ENCODE measurements around the gene ATP6V0C. TPM values are rescaled to one million over a fixed set of nuclear protein-coding genes. Genes with fewer than 3 reads are reported as not detected.

Gene ATP6V0C
- total RNA-seq, 1 experiment from 2014 or later, result 249 TPM

GRCh38 chr16:2523801-2524231 lies 10.1 kb downstream of the ATP6V0C start:
- no TSS peak for BruUV-seq (replicated peaks)
- H3K36me3 ChIP-seq (ENCODE audit: low read depth), result no peaks in the 10 kb centered on the region; the same call in 1 of the 2 replicates
- no peaks in the 10 kb centered on the region for H3K27me3 ChIP-seq (ENCODE audit: insufficient read depth, low read depth)
- CTCF ChIA-PET, result no interaction called here
- no peak for TF ChIP-seq EZH2 (IDR thresholded peaks at IDR 0.05; ENCODE audit: low read depth)
- no peak for TF ChIP-seq CTCF (conservative IDR thresholded peaks at IDR 0.05)
- H2AFZ ChIP-seq, result no peak overlapping the region
- peaks cover 28% of the 10 kb centered on the region for H3K79me2 ChIP-seq (ENCODE audit: low read depth)
- H3K4me2 ChIP-seq, result no peak overlapping the region
- peaks cover 10% of the 10 kb centered on the region for H4K20me1 ChIP-seq (ENCODE audit: insufficient read depth)
- intact Hi-C loops (cut with micrococcal nuclease; ENCODE audit: unreplicated experiment), result no loop called here
- H3K4me3 ChIP-seq, result no peak overlapping the region
- no peaks in the 10 kb centered on the region for H3K9me2 ChIP-seq (ENCODE audit: insufficient read depth)
- no peak overlapping the region for H3K27ac ChIP-seq
- peaks cover 18% of the 10 kb centered on the region; the same call in 1 of the 2 replicates for H3K4me1 ChIP-seq (replicated peaks; ENCODE audit: insufficient read depth)
- no peaks in the 10 kb centered on the region for H3K9me3 ChIP-seq (ENCODE audit: insufficient read depth, low read depth)
- H3F3A ChIP-seq (ENCODE audit: insufficient read depth, low read depth), result peaks cover 25% of the 10 kb centered on the region; the same call in 1 of the 2 replicates
- POLR2A ChIA-PET (ENCODE audit: unreplicated experiment), result no interaction called here
- DNase-seq, result no peak

- ChIA-PET POLR2A (ENCODE audit: unreplicated experiment) (no interaction called here), CTCF (no interaction called here)
- no peaks in the 10 kb centered on the region for H3K9me2 ChIP-seq (ENCODE audit: insufficient read depth)
These were observed 10.7 kb downstream of the ATP6V0C start for GRCh38 chr16:2524339-2524938.

GRCh38 chr16:2526135-2526534 lies 12.4 kb downstream of the ATP6V0C start:
- POLR2A ChIA-PET (ENCODE audit: unreplicated experiment), result no interaction called here
- no peak for TF ChIP-seq EZH2 (IDR thresholded peaks at IDR 0.05; ENCODE audit: low read depth)
- no peak for TF ChIP-seq CTCF (conservative IDR thresholded peaks at IDR 0.05)
- Histone ChIP-seq H3K4me3 (no peak overlapping the region), H3K79me2 (ENCODE audit: low read depth) (peaks cover 15% of the 10 kb centered on the region), H3K9me2 (ENCODE audit: insufficient read depth) (no peaks in the 10 kb centered on the region), H3K4me1 (replicated peaks; ENCODE audit: insufficient read depth) (peaks cover 12% of the 10 kb centered on the region; the same call in 1 of the 2 replicates), H3K27ac (no peak overlapping the region), H4K20me1 (ENCODE audit: insufficient read depth) (no peaks in the 10 kb centered on the region), H3F3A (ENCODE audit: insufficient read depth, low read depth) (peaks cover 17% of the 10 kb centered on the region; the same call in 1 of the 2 replicates), H3K4me2 (no peak overlapping the region), H3K36me3 (ENCODE audit: low read depth) (no peaks in the 10 kb centered on the region), H3K9me3 (ENCODE audit: insufficient read depth, low read depth) (no peaks in the 10 kb centered on the region), H2AFZ (no peak overlapping the region), H3K27me3 (ENCODE audit: insufficient read depth, low read depth) (no peaks in the 10 kb centered on the region)
- CTCF ChIA-PET, result no interaction called here
- intact Hi-C loops (cut with micrococcal nuclease; ENCODE audit: unreplicated experiment), result no loop called here
- DNase-seq, result no peak
- no TSS peak for BruUV-seq (replicated peaks)

More at GRCh38 chr16:2524339-2524938, 10.7 kb downstream of the ATP6V0C start:
- Histone ChIP-seq H4K20me1 (ENCODE audit: insufficient read depth) (peaks cover 4% of the 10 kb centered on the region), H3K4me3 (no peak overlapping the region), H3K9me3 (ENCODE audit: insufficient read depth, low read depth) (no peaks in the 10 kb centered on the region), H3F3A (ENCODE audit: insufficient read depth, low read depth) (peaks cover 19% of the 10 kb centered on the region; the same call in 1 of the 2 replicates), H2AFZ (no peak overlapping the region), H3K27me3 (ENCODE audit: insufficient read depth, low read depth) (no peaks in the 10 kb centered on the region), H3K79me2 (ENCODE audit: low read depth) (peaks cover 22% of the 10 kb centered on the region), H3K27ac (no peak overlapping the region), H3K4me2 (no peak overlapping the region), H3K36me3 (ENCODE audit: low read depth) (no peaks in the 10 kb centered on the region; the same call in 1 of the 2 replicates), H3K4me1 (replicated peaks; ENCODE audit: insufficient read depth) (peaks cover 17% of the 10 kb centered on the region; the same call in 1 of the 2 replicates)
- TF ChIP-seq CTCF (conservative IDR thresholded peaks at IDR 0.05) (no peak), EZH2 (IDR thresholded peaks at IDR 0.05; ENCODE audit: low read depth) (no peak)
- no peak for DNase-seq
- intact Hi-C loops (cut with micrococcal nuclease; ENCODE audit: unreplicated experiment), result no loop called here
- BruUV-seq (replicated peaks), result no TSS peak

Data from PC-9 (cell line).